ENCODE data around the gene HLA-DQA2.
"Not testable (repeated sequence)": the region's sequence is repeated elsewhere in the genome, so short reads cannot be mapped to it uniquely, and the experiment has no call there.

HLA-DQA2 gene

DNA sequence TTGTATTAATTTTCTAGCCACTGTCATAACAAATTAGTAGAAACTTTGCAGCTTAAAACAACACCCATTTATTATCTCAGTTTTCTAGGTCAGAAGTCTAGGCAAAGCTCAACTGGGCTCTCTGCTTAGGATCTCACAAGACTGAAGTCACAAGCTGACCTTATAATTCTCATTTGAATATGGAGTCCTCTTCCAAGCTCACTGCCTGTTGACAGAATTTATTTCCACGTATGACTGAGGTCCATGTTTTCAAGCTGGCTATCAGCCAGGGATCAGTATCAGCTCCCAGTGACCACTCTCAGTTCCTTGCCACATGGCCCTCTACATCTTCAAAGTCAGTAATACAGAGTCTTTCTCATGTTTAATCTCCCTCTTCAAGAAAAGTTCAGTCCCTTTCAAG is 33.9 kb downstream of the HLA-DQA2 start:
- H3K27ac ChIP-seq, result no peak overlapping the region
- TF ChIP-seq, protein P1, sequence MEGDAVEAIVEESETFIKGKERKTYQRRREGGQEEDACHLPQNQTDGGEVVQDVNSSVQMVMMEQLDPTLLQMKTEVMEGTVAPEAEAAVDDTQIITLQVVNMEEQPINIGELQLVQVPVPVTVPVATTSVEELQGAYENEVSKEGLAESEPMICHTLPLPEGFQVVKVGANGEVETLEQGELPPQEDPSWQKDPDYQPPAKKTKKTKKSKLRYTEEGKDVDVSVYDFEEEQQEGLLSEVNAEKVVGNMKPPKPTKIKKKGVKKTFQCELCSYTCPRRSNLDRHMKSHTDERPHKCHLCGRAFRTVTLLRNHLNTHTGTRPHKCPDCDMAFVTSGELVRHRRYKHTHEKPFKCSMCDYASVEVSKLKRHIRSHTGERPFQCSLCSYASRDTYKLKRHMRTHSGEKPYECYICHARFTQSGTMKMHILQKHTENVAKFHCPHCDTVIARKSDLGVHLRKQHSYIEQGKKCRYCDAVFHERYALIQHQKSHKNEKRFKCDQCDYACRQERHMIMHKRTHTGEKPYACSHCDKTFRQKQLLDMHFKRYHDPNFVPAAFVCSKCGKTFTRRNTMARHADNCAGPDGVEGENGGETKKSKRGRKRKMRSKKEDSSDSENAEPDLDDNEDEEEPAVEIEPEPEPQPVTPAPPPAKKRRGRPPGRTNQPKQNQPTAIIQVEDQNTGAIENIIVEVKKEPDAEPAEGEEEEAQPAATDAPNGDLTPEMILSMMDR (IDR thresholded peaks at IDR 0.05), result no peak
- no peak for DNase-seq (ENCODE audit: low spot score)
- H3K4me3 ChIP-seq, result no peak overlapping the region

DNA sequence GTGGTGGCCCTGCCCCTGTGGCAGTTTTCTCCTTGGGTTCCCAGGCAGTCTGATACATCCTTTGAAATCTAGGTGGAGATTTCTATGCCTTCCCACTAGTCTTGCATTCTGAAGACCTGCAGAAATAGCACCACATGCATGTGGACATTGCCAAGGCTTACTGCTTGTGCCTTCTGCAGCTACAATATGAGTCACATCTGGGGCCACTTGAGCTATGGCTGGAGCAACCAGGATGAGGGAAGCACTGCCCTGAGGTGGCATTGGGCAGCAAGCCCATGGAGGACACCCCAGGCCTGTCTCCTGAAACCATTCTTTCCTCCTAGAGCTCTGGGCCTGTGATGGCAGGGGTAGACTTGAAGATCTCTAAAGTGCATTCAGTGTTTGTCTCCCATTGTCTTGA is 37.8 kb downstream of the HLA-DQA2 start:
- DNase-seq (ENCODE audit: low spot score), result no peak
- TF ChIP-seq, protein P1 (IDR thresholded peaks at IDR 0.05), result no peak
- Histone ChIP-seq H3K4me3 (no peak overlapping the region), H3K27ac (no peak overlapping the region)

DNA sequence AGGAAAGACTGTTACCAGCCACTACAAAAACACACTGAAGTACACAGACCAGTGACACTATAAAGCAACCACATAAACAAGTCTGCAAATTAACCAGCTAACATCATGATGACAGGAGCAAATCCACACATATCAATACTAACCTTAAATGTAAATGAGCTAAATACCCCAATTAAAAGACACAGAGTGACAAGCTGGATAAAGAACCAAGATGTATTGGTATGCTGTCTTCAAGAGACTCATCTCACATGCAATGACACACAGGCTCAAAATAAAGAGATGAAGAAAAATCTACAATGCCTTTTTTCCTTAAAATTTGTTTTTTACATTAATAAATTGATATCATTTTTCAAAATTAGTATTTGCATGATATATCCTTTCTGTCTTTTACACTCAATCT is 41.7 kb downstream of the HLA-DQA2 start:
- not testable (repeated sequence) for DNase-seq (ENCODE audit: low spot score); H3K27ac ChIP-seq; H3K4me3 ChIP-seq

DNA sequence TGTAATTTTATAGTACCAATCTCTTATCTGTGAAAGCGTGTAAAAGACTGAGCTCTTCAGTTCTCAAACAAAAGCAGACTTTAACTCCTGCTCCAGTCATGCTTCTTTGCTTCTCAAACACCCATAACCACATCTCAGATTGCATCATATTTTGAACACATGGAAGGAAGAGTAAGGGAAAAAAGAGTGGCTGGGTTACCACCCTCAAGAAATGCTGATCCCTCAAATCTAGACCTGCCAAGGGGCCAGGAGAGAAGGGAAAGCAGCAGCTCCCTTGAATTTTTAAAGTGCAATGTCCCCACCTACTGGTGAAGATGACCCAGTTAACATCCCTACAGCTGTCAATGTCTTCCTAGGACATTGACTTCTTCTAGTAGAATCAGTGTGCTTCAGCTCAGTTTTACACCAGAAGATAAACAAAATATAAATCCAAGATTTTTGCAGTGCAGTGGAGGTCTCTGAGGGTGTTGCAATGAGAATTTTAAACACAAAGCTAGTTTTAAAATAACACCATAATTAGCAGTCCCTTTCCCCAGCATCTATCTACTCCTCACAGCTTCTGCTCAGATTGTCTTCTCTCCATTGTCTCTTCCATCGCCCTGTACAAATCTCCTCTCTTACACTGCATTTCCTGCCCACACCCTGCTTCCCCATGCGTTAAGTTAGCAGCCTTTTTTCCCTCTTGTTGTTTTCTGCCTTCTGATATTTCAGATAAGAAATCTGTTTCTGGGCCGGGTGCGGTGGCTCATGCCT is 44.8 kb downstream of the HLA-DQA2 start:
- Histone ChIP-seq H3K27ac (no peak overlapping the region), H3K4me3 (no peak overlapping the region)
- no peak for DNase-seq (ENCODE audit: low spot score)
- TF ChIP-seq, protein P1 (IDR thresholded peaks at IDR 0.05), result peak; percentile 14

DNA sequence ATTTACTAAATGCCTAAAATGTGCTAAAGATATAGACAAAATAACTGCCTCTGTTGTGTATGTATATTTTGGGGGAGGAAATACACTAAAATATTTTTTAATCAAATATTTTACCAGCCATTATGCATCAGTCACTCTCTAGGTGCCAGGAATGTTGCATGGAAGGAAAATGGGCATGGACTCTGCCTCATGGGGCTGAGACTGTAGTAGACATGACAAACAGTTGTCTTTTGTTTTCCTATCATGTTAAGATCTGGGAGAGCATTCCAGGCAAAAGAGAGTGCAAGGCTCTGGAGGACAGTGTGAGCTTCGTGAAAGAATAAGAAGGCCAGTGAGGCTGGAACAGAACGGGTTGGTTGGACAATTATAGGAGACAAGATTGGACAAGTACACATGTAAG is 49.1 kb downstream of the HLA-DQA2 start:
- no peak for DNase-seq (ENCODE audit: low spot score)
- no peak overlapping the region for H3K27ac ChIP-seq
- TF ChIP-seq, protein P1 (IDR thresholded peaks at IDR 0.05), result no peak
- H3K4me3 ChIP-seq, result no peak overlapping the region

DNA sequence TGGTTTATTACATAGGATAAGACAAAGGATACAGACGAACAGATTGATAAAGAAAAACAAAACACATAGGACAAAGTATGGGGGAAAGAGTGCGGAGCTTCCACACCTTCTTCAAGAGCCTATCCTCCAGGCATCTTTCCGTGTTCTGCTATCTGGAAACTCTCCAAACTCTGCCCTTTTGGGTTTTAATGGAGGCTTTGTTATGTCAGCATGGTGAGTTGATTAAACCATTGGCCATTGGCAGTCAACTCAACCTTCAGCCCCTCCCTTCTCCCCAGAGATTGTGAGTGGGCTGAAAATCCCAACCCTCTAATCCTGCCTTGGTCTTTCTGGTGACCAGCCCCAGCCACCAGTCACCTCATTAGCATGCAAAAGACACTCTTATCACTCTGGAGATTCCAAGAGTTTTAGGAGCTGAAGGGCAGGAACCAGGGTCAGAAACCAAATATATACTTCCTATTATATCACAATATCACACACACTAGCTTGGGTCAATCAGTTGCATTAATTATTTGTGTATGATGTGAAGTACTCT is 51.8 kb downstream of the HLA-DQA2 start:
- TF ChIP-seq, protein P1 (IDR thresholded peaks at IDR 0.05), result no peak
- H3K4me3 ChIP-seq, result no peak overlapping the region
- DNase-seq (ENCODE audit: low spot score), result no peak
- no peak overlapping the region for H3K27ac ChIP-seq

DNA sequence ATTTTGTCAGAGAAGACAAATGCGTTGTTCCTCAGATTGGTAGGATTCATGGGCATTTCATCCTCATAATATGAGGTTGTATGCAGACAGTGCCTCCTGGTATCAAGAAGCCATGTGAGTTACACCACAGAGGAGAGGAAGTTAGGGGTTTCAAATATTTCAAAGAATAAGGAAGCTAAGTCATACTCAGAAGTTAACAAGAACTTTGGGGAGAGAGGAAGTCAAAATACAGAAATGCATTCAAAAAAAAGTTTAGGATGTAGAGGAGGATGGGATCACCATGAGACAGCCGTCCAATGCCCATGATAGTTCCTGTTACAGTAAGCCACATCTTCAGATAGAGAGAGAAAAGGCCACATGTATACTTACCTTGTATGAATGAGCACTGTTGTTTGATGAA is 53.3 kb downstream of the HLA-DQA2 start:
- Histone ChIP-seq H3K27ac (no peak overlapping the region), H3K4me3 (no peak overlapping the region)
- DNase-seq (ENCODE audit: low spot score), result no peak
- TF ChIP-seq, protein P1 (IDR thresholded peaks at IDR 0.05), result no peak
